HEK293 (cell line): ENCODE measurements around the gene CAPSL.

Experiments used
- CTCF ChIA-PET: fragments of 350-600 bp; formaldehyde crosslinking; extraction: SDS; loops from one replicate; lab custom pipeline; 2021; ENCODE audit warnings: antibody characterized with exemption; lab: Yijun Ruan, JAX
- POLR2A ChIA-PET: fragments of 300-600 bp; formaldehyde crosslinking; extraction: SDS; loops from one replicate; lab custom pipeline; 2020; ENCODE audit warnings: antibody characterized with exemption, inconsistent platforms; lab: Yijun Ruan, JAX
- H3K27ac ChIP-seq: fragments of 200-500 bp; sonication (Bioruptor generic); 2 replicates; pipeline ENCODE4 v1.5.1; 2014; ENCODE audit warnings: low read depth, low read length, control low read depth, inconsistent platforms; ENCODE audit errors: extremely low read depth
- H3K36me3 ChIP-seq, 2 experiments: fragments of 200-500 bp in 1 of 2; sonication (Bioruptor generic) in 1 of 2; 1 replicate in 1 of 2; 2 replicates in 1 of 2; pipeline ENCODE4 v1.5.1; 2014 to 2017; ENCODE audit warnings: inconsistent platforms in 2 of 2, low read length in 2 of 2; ENCODE audit not compliant: control insufficient read depth in 2 of 2, insufficient read depth in 1 of 2
- H3K4me1 ChIP-seq: fragments of 200-500 bp; sonication (Bioruptor generic); 2 replicates; pipeline ENCODE4 v1.5.1; 2014; ENCODE audit warnings: mild to moderate bottlenecking, low read length, inconsistent platforms; ENCODE audit not compliant: control insufficient read depth, insufficient read depth
- H3K4me3 ChIP-seq: 2 replicates; pipeline ENCODE4 v1.5.1; 2011; ENCODE audit warnings: low read depth, mild to moderate bottlenecking, control low read depth, low read length, moderate library complexity
- H3K9me3 ChIP-seq: fragments of 200-500 bp; sonication (Bioruptor generic); 2 replicates; pipeline ENCODE4 v1.5.1; 2014; ENCODE audit warnings: low read depth, low read length, inconsistent platforms; ENCODE audit not compliant: control insufficient read depth, insufficient read depth
- EGR2 ChIP-seq: fragments of 450-650 bp; formaldehyde crosslinking; IDR thresholded peaks from 2 replicates; pipeline ENCODE4 v1.5.1; 2016; ENCODE audit warnings: low read depth, missing biosample characterization, missing genetic modification characterization
- KLF8 ChIP-seq: fragments of 450-650 bp; formaldehyde crosslinking; IDR thresholded peaks from 2 replicates; pipeline ENCODE4 v1.5.1; 2016; ENCODE audit warnings: missing biosample characterization, missing genetic modification characterization
- PBX3 ChIP-seq: sonication (generic); formaldehyde crosslinking; IDR thresholded peaks from 2 replicates; pipeline ENCODE4 v1.8.1; 2022; ENCODE audit warnings: mild to moderate bottlenecking, moderate library complexity, missing genetic modification reagents
- REST ChIP-seq: fragments of 450-650 bp; formaldehyde crosslinking; IDR thresholded peaks from 2 replicates; pipeline ENCODE4 v1.5.1; 2016; ENCODE audit warnings: missing biosample characterization, missing genetic modification characterization
- SCRT1 ChIP-seq: fragments of 450-650 bp; formaldehyde crosslinking; IDR thresholded peaks from 2 replicates; pipeline ENCODE4 v1.5.1; 2016; ENCODE audit warnings: missing biosample characterization, missing genetic modification characterization, borderline replicate concordance
- SP2 ChIP-seq: fragments of 450-650 bp; formaldehyde crosslinking; IDR thresholded peaks from 2 replicates; pipeline ENCODE4 v1.5.1; 2016; ENCODE audit warnings: missing biosample characterization, missing genetic modification characterization
- ZFP69B ChIP-seq: fragments of 450-650 bp; formaldehyde crosslinking; IDR thresholded peaks from 2 replicates; pipeline ENCODE4 v1.5.1; 2016; ENCODE audit warnings: missing biosample characterization, missing genetic modification characterization
- ZNF138 ChIP-seq: fragments of 450-650 bp; formaldehyde crosslinking; IDR thresholded peaks from 2 replicates; pipeline ENCODE4 v1.5.1; 2016; ENCODE audit warnings: missing biosample characterization, missing genetic modification characterization, borderline replicate concordance
- ZNF146 ChIP-seq: fragments of 450-650 bp; formaldehyde crosslinking; IDR thresholded peaks from 2 replicates; pipeline ENCODE4 v1.5.1; 2016; ENCODE audit warnings: missing biosample characterization, missing genetic modification characterization
- ZNF157 ChIP-seq: fragments of 450-650 bp; formaldehyde crosslinking; IDR thresholded peaks from 2 replicates; pipeline ENCODE4 v1.5.1; 2016; ENCODE audit warnings: missing biosample characterization, missing genetic modification characterization
- ZNF175 ChIP-seq: fragments of 450-650 bp; formaldehyde crosslinking; IDR thresholded peaks from 2 replicates; pipeline ENCODE4 v1.5.1; 2016; ENCODE audit warnings: missing biosample characterization, missing genetic modification characterization
- ZNF18 ChIP-seq: fragments of 450-650 bp; formaldehyde crosslinking; IDR thresholded peaks from 2 replicates; pipeline ENCODE4 v1.5.1; 2016; ENCODE audit warnings: missing biosample characterization, missing genetic modification characterization
- ZNF211 ChIP-seq: fragments of 450-650 bp; formaldehyde crosslinking; IDR thresholded peaks from 2 replicates; pipeline ENCODE4 v1.5.1; 2016; ENCODE audit warnings: low read depth, missing biosample characterization, missing genetic modification characterization
- ZNF398 ChIP-seq: fragments of 450-650 bp; formaldehyde crosslinking; IDR thresholded peaks from 2 replicates; pipeline ENCODE4 v1.5.1; 2017; ENCODE audit warnings: missing biosample characterization, missing genetic modification characterization
- ZNF473 ChIP-seq: fragments of 450-650 bp; formaldehyde crosslinking; IDR thresholded peaks from 2 replicates; pipeline ENCODE4 v1.5.1; 2017; ENCODE audit warnings: missing biosample characterization, missing genetic modification characterization
- ZNF48 ChIP-seq: fragments of 450-650 bp; formaldehyde crosslinking; IDR thresholded peaks from 2 replicates; pipeline ENCODE4 v1.5.1; 2016; ENCODE audit warnings: missing biosample characterization, missing genetic modification characterization
- ZNF555 ChIP-seq: fragments of 450-650 bp; formaldehyde crosslinking; conservative IDR thresholded peaks from 2 replicates; pipeline ENCODE4 v1.5.1; 2017; ENCODE audit warnings: missing biosample characterization, mild to moderate bottlenecking, missing genetic modification characterization, inconsistent platforms
- ZNF558 ChIP-seq: fragments of 450-650 bp; formaldehyde crosslinking; IDR thresholded peaks from 2 replicates; pipeline ENCODE4 v1.5.1; 2016; ENCODE audit warnings: missing biosample characterization, missing genetic modification characterization
- ZNF571 ChIP-seq: fragments of 450-650 bp; formaldehyde crosslinking; IDR thresholded peaks from 2 replicates; pipeline ENCODE4 v1.5.0; 2017; ENCODE audit warnings: missing biosample characterization, missing genetic modification characterization
- ZNF596 ChIP-seq: fragments of 450-650 bp; IDR thresholded peaks from 2 replicates; pipeline ENCODE4 v1.5.0; 2018; ENCODE audit warnings: missing biosample characterization, mild to moderate bottlenecking, missing genetic modification characterization, moderate library complexity
- ZNF670 ChIP-seq: fragments of 450-650 bp; formaldehyde crosslinking; IDR thresholded peaks from 2 replicates; pipeline ENCODE4 v1.5.1; 2016; ENCODE audit warnings: missing biosample characterization, missing genetic modification characterization, low read depth
- ZSCAN16 ChIP-seq: fragments of 450-650 bp; formaldehyde crosslinking; IDR thresholded peaks from 2 replicates; pipeline ENCODE4 v1.5.1; 2016; ENCODE audit warnings: missing biosample characterization, missing genetic modification characterization
- ZXDB ChIP-seq: fragments of 450-650 bp; formaldehyde crosslinking; IDR thresholded peaks from 2 replicates; pipeline ENCODE4 v1.5.1; 2016; ENCODE audit warnings: missing biosample characterization, missing genetic modification characterization
- TF ChIP-seq, protein P1 (sequence below): fragments of 450-650 bp; formaldehyde crosslinking; IDR thresholded peaks from 2 replicates; pipeline ENCODE4 v1.5.1; 2016; ENCODE audit warnings: missing biosample characterization, missing genetic modification characterization, borderline replicate concordance

Gene CAPSL

DNA sequence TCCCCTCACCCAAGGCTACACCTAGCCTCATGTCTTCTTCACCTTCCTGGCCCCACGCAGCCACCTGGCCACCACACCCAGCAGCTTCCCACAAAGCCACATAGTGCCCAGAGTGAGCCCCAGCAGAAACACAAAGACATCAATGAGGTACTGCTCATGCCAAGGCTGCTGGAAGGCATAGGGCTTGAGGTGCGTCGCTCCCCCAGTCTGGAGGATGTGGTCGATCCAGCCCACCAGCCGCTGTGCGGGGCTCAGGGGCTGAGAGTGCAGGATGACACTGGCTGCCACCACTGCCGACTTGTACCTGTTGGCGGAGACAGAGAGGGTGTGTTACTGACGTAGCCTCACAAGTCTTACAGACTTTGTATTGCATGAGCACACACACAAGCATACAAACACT lies 15.8 kb upstream of the CAPSL start:
- ChIA-PET POLR2A (no interaction called here), CTCF (no interaction called here)
- no peak overlapping the region for H3K4me3 ChIP-seq
- no peaks in the 10 kb centered on the region for H3K4me1 ChIP-seq
- TF ChIP-seq REST (tag by site-specific recombination) (no peak), ZNF157 (tag by site-specific recombination) (no peak), ZNF571 (tag by site-specific recombination) (no peak), ZFP69B (tag by site-specific recombination) (no peak), ZNF48 (tag by site-specific recombination) (no peak), ZNF211 (tag by site-specific recombination) (no peak), SP2 (tag by site-specific recombination) (no peak), ZNF558 (tag by site-specific recombination) (no peak), PBX3 (CRISPR knock-in tag) (no peak), KLF8 (tag by site-specific recombination) (no peak), ZNF18 (tag by site-specific recombination) (no peak), ZNF398 (tag by site-specific recombination) (no peak), ZNF670 (tag by site-specific recombination) (no peak), ZSCAN16 (tag by site-specific recombination) (no peak), ZNF555 (tag by site-specific recombination) (no peak), ZNF596 (tag by site-specific recombination) (no peak), SCRT1 (no peak)
- no peaks in the 10 kb centered on the region for H3K36me3 ChIP-seq
- no peaks in the 10 kb centered on the region for H3K9me3 ChIP-seq
- no peak overlapping the region for H3K27ac ChIP-seq

DNA sequence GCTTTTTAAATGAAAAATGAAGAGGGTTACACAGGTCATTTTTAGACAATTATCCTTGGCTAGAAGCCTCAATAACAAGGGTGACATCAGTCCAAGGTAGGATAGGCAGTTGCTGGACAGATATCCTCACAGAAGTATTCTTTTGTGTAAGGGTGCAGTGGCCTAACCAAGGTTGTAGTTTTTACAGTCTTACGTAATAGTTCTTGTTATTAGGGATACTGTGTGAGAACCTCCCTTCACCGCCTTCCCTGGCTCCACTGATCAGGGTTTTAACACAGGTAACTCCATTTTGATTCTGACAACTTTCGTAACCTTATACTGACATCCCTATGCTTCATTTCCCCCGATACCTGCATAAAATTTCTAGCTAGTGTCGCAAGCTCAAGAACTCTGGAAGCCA lies 8.7 kb upstream of the CAPSL start:
- Histone ChIP-seq H3K4me1 (no peaks in the 10 kb centered on the region), H3K36me3 (no peaks in the 10 kb centered on the region), H3K9me3 (no peaks in the 10 kb centered on the region; the same call in 1 of the 2 replicates), H3K27ac (no peak overlapping the region), H3K4me3 (no peak overlapping the region)
- CTCF ChIA-PET = no interaction called here
- POLR2A ChIA-PET = no interaction called here
- TF ChIP-seq ZNF138 (tag by site-specific recombination) (no peak), EGR2 (no peak), ZNF175 (tag by site-specific recombination) (no peak), ZXDB (tag by site-specific recombination) (no peak), ZNF146 (tag by site-specific recombination) (no peak), ZNF473 (tag by site-specific recombination) (no peak)
- TF ChIP-seq, protein P1, sequence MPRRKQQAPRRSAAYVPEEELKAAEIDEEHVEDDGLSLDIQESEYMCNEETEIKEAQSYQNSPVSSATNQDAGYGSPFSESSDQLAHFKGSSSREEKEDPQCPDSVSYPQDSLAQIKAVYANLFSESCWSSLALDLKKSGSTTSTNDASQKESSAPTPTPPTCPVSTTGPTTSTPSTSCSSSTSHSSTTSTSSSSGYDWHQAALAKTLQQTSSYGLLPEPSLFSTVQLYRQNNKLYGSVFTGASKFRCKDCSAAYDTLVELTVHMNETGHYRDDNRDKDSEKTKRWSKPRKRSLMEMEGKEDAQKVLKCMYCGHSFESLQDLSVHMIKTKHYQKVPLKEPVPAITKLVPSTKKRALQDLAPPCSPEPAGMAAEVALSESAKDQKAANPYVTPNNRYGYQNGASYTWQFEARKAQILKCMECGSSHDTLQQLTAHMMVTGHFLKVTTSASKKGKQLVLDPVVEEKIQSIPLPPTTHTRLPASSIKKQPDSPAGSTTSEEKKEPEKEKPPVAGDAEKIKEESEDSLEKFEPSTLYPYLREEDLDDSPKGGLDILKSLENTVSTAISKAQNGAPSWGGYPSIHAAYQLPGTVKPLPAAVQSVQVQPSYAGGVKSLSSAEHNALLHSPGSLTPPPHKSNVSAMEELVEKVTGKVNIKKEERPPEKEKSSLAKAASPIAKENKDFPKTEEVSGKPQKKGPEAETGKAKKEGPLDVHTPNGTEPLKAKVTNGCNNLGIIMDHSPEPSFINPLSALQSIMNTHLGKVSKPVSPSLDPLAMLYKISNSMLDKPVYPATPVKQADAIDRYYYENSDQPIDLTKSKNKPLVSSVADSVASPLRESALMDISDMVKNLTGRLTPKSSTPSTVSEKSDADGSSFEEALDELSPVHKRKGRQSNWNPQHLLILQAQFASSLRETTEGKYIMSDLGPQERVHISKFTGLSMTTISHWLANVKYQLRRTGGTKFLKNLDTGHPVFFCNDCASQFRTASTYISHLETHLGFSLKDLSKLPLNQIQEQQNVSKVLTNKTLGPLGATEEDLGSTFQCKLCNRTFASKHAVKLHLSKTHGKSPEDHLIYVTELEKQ (tag by site-specific recombination) = no peak
